Fibroblast of the aortic adventitia (primary cell): Measurements from ENCODE around the gene APOA5. TPM values are rescaled to one million over a fixed set of nuclear protein-coding genes. Genes with fewer than 3 reads are reported as not detected.

Experiments
- DNase-seq: peaks from one replicate; pipeline ENCODE4 v3.0.0-alpha.2; 2010; ENCODE audit warnings: low read depth
- H3K4me3 ChIP-seq: 2 replicates; pipeline ENCODE4 v1.5.1; 2011; ENCODE audit warnings: low read depth, mild to moderate bottlenecking, control low read depth, low read length, moderate library complexity
- total RNA-seq: library from RNA; depleted of rRNA; stranded (reverse); fragments of >200 nt; gene quantifications from 2 replicates; pipeline ENCODE4 v1.2.3, GENCODE V29; 2012; ENCODE audit warnings: low replicate concordance
- TF ChIP-seq, protein P1 (sequence below): IDR thresholded peaks from 2 replicates; pipeline ENCODE4 v1.5.1; 2011; ENCODE audit warnings: mild to moderate bottlenecking, low read length, control low read depth, inconsistent platforms; ENCODE audit not compliant: insufficient read depth

The APOA5 gene
- total RNA-seq, 1 donor, result not detected

DNA sequence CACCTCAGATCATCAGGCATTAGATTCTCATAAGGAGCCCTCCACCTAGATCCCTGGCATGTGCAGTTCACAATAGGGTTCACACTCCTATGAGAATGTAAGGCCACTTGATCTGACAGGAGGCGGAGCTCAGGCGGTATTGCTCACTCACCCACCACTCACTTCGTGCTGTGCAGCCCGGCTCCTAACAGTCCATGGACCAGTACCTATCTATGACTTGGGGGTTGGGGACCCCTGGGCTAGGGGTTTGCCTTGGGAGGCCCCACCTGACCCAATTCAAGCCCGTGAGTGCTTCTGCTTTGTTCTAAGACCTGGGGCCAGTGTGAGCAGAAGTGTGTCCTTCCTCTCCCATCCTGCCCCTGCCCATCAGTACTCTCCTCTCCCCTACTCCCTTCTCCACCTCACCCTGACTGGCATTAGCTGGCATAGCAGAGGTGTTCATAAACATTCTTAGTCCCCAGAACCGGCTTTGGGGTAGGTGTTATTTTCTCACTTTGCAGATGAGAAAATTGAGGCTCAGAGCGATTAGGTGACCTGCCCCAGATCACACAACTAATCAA lies 40.2 kb upstream of the APOA5 start:
- no peak overlapping the region for H3K4me3 ChIP-seq
- TF ChIP-seq, protein P1, sequence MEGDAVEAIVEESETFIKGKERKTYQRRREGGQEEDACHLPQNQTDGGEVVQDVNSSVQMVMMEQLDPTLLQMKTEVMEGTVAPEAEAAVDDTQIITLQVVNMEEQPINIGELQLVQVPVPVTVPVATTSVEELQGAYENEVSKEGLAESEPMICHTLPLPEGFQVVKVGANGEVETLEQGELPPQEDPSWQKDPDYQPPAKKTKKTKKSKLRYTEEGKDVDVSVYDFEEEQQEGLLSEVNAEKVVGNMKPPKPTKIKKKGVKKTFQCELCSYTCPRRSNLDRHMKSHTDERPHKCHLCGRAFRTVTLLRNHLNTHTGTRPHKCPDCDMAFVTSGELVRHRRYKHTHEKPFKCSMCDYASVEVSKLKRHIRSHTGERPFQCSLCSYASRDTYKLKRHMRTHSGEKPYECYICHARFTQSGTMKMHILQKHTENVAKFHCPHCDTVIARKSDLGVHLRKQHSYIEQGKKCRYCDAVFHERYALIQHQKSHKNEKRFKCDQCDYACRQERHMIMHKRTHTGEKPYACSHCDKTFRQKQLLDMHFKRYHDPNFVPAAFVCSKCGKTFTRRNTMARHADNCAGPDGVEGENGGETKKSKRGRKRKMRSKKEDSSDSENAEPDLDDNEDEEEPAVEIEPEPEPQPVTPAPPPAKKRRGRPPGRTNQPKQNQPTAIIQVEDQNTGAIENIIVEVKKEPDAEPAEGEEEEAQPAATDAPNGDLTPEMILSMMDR, result no peak
- no peak for DNase-seq

DNA sequence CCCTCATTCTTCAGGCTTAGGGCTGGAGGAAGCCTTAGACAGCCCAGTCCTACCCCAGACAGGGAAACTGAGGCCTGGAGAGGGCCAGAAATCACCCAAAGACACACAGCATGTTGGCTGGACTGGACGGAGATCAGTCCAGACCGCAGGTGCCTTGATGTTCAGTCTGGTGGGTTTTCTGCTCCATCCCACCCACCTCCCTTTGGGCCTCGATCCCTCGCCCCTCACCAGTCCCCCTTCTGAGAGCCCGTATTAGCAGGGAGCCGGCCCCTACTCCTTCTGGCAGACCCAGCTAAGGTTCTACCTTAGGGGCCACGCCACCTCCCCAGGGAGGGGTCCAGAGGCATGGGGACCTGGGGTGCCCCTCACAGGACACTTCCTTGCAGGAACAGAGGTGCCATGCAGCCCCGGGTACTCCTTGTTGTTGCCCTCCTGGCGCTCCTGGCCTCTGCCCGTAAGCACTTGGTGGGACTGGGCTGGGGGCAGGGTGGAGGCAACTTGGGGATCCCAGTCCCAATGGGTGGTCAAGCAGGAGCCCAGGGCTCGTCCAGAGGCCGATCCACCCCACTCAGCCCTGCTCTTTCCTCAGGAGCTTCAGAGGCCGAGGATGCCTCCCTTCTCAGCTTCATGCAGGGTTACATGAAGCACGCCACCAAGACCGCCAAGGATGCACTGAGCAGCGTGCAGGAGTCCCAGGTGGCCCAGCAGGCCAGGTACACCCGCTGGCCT lies 38.7 kb upstream of the APOA5 start:
- TF ChIP-seq, protein P1, result no peak
- DNase-seq, result no peak
- H3K4me3 ChIP-seq, result no peak overlapping the region

- no peak within 1 kb of the TSS for H3K4me3 ChIP-seq
- TF ChIP-seq, protein P1, result no peak
- peak; percentile 37 for DNase-seq
Observed at GRCh38 chr11:116829525-116830183, 38.0 kb upstream of the APOA5 start, which contains the start of gene APOC3. APOC3 (plus strand) TSS chr11:116829907; CDS start chr11:116830583, 676 bp downstream.

DNA sequence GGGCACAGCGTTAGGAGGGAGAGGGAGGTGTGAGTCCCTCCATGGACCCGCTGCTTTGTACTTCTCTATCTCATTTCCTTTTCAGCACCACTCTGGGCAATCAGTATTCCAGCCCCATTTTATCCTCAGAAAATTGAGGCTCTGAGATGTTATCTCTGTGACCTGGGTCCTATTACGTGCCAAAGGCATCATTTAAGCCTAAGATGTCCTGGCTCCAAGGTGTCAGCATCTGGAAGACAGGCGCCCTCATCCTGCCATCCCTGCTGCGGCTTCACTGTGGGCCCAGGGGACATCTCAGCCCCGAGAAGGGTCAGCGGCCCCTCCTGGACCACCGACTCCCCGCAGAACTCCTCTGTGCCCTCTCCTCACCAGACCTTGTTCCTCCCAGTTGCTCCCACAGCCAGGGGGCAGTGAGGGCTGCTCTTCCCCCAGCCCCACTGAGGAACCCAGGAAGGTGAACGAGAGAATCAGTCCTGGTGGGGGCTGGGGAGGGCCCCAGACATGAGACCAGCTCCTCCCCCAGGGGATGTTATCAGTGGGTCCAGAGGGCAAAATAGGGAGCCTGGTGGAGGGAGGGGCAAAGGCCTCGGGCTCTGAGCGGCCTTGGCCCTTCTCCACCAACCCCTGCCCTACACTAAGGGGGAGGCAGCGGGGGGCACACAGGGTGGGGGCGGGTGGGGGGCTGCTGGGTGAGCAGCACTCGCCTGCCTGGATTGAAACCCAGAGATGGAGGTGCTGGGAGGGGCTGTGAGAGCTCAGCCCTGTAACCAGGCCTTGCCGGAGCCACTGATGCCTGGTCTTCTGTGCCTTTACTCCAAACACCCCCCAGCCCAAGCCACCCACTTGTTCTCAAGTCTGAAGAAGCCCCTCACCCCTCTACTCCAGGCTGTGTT lies 37.2 kb upstream of the APOA5 start:
- TF ChIP-seq, protein P1, result no peak
- DNase-seq, result no peak
- H3K4me3 ChIP-seq, result no peak overlapping the region

DNA sequence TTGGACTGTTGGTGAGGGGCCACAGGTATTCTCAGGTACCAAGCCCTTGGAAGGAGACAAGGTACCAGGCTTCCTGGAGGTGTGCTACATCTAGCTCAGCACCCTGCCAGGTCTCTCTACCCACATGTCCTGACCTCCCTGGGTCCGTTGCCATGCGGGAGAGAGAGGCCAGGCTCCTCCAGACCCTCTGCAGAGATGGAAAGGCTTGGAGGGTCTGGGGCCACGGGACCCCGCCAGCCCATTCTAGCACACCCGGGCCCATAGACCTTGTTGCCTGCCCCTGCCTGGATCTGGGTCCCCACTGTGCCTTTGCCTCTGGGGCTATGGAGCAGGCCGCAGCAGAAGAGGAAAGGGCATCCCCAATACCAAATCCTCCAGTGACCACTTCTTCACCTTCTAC lies 35.8 kb upstream of the APOA5 start:
- DNase-seq, result no peak
- H3K4me3 ChIP-seq, result no peak overlapping the region
- TF ChIP-seq, protein P1, result no peak

DNA sequence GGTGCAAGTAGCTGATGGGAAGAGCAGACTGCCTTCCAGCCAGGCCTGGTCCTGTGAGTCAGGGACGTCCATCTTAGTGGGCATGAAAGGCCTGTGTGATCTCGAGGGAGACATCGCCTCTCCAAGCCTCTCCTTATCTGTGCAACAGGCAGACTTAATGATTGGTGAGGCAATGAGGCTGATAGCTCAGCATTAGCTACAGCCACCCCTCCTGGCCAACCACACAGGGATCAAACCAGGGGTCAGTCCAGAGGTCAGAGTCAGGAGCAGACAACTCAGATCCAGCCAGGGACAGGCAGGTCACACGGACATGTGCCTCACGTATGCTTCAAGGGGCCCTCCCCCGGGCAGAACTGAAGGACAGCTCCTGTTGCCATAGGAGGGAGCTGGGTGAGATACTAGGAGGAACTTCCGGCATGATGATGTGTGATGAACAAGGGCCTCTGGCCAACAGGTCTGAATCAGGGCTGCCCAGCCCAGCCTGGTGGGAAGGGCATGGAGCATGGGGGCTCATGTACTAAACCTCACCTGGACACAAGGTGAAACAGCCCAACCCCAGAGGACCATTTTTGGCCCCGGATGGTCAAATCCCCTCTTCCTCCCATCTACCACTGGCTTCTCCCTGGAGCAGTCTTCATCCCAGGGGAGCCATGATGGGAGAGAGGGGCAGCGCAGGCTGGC lies 35.2 kb upstream of the APOA5 start:
- H3K4me3 ChIP-seq, result no peak overlapping the region
- DNase-seq, result no peak
- TF ChIP-seq, protein P1, result no peak
